Measurements from ENCODE around the gene TBX5.

DNA sequence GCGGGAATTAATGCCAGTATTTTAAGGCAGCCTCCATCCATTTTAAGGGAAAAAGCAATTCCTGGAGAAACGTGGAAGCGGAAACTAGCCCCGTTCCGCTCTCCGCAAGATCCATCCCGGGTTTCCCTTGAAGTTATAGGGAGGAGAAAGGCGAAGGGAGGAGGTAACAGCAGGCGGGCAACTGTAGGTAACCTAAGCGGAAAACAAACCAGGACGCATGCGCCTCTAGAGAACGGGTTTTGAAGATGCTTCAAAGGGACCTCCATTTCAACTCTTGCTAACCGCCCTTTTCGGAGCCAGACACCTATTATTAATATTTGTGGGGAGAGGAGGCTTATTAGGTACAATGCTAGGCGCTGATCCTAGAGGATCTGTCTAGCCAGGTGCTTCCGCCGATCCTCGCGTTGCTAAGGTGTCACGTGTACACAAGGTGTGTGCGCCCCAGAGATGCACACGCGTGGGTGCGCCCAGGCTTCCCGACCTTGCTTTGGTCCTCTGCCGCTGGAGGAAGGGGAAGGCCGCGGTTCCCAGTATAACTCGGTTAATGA, 6.2 kb downstream of the TBX5 start:
- TF ChIP-seq POLR2AphosphoS5 (IDR thresholded peaks at IDR 0.05; ENCODE audit: borderline replicate concordance, low read depth, low read length): no peak
- TF ChIP-seq EZH2 (IDR thresholded peaks at IDR 0.05): no peak
- TF ChIP-seq FOXP2 (optimal IDR thresholded peaks at IDR 0.05; ENCODE audit: control extremely low read depth, extremely low read length, insufficient read depth): no peak
